Measurements from ENCODE around the gene SSBP2.

Gene SSBP2

GRCh38 chr5:81779125-81779915, 28.4 kb upstream of the SSBP2 start:
- TF ChIP-seq CTCF (IDR thresholded peaks at IDR 0.05; ENCODE audit: low read depth, low read length) = no peak
- DNase-seq (ENCODE audit: low read depth in 2 of 2) = peak; percentile 43 to 48
- peak overlapping the region in 1 of 2 donors; percentile 30 for H3K4me3 ChIP-seq (replicated peaks in 1 of 2; ENCODE audit: low read depth in 2 of 2, low read length in 2 of 2)

GRCh38 chr5:81778642-81779041, 27.7 kb upstream of the SSBP2 start:
- DNase-seq (ENCODE audit: low read depth in 2 of 2) = peak; percentile 43 to 61
- TF ChIP-seq CTCF (IDR thresholded peaks at IDR 0.05; ENCODE audit: low read depth, low read length) = no peak
- no peak overlapping the region for H3K4me3 ChIP-seq (replicated peaks in 1 of 2; ENCODE audit: low read depth in 2 of 2, low read length in 2 of 2)

GRCh38 chr5:81776258-81776657, 25.4 kb upstream of the SSBP2 start:
- DNase-seq (ENCODE audit: low read depth in 2 of 2) = no peak
- no peak for TF ChIP-seq CTCF (IDR thresholded peaks at IDR 0.05; ENCODE audit: low read depth, low read length)
- H3K4me3 ChIP-seq (replicated peaks in 1 of 2; ENCODE audit: low read depth in 2 of 2, low read length in 2 of 2) = no peak overlapping the region

- DNase-seq (ENCODE audit: low read depth in 2 of 2) = peak in 1 of 2 donors; percentile 63
- no peak overlapping the region for H3K4me3 ChIP-seq (replicated peaks in 1 of 2; ENCODE audit: low read depth in 2 of 2, low read length in 2 of 2)
- TF ChIP-seq CTCF (IDR thresholded peaks at IDR 0.05; ENCODE audit: low read depth, low read length) = no peak
Measured at GRCh38 chr5:81774374-81774773, 23.5 kb upstream of the SSBP2 start.

DNA sequence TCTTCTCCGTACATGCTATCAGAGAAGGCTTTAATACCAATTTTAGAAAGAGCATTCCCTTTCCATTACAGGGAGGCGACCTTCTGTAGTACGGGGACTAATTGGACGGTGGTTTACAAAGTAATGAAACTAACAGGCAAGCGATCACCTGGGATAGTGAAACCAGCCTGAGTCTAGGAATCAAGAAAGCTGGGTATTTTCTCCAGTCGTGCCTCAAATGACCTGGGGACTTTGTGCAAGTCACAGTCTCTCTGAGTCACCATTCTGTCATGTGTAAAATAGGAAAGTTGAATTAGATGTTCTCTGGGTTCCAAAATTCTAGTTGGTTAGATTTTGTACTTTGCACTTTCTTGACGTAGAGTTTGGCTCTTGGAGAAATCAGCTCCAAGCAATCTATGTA, 22.7 kb upstream of the SSBP2 start:
- no peak overlapping the region for H3K4me3 ChIP-seq (replicated peaks in 1 of 2; ENCODE audit: low read depth in 2 of 2, low read length in 2 of 2)
- DNase-seq (ENCODE audit: low read depth in 2 of 2) = peak in 1 of 2 donors; percentile 36
- TF ChIP-seq CTCF (IDR thresholded peaks at IDR 0.05; ENCODE audit: low read depth, low read length) = no peak

- no peak overlapping the region for H3K4me3 ChIP-seq (replicated peaks in 1 of 2; ENCODE audit: low read depth in 2 of 2, low read length in 2 of 2)
- no peak for DNase-seq (ENCODE audit: low read depth in 2 of 2)
- TF ChIP-seq CTCF (IDR thresholded peaks at IDR 0.05; ENCODE audit: low read depth, low read length) = no peak
Measured at GRCh38 chr5:81773161-81773560, 22.3 kb upstream of the SSBP2 start.

GRCh38 chr5:81772488-81772887, 21.6 kb upstream of the SSBP2 start:
- no peak for DNase-seq (ENCODE audit: low read depth in 2 of 2)
- H3K4me3 ChIP-seq (replicated peaks in 1 of 2; ENCODE audit: low read depth in 2 of 2, low read length in 2 of 2) = no peak overlapping the region
- TF ChIP-seq CTCF (IDR thresholded peaks at IDR 0.05; ENCODE audit: low read depth, low read length) = no peak

Measured in cardiac fibroblast (primary cell).